PC-3 (cell line): ENCODE data around the gene DUSP28.

Experiments used
- EZH2 ChIP-seq: fragments of 300-600 bp; sonication (generic); IDR thresholded peaks from one replicate; pipeline ENCODE4 v1.6.1; 2017; ENCODE audit warnings: antibody characterized with exemption, mild to moderate bottlenecking, low read length; ENCODE audit not compliant: unreplicated experiment
- EZH2phosphoT487 ChIP-seq: fragments of 300-600 bp; sonication (generic); IDR thresholded peaks from 2 replicates; pipeline ENCODE4 v1.6.1; 2018; ENCODE audit warnings: mild to moderate bottlenecking, antibody characterized with exemption, low read length, borderline replicate concordance
- TF ChIP-seq, protein P1 (sequence below): fragments of 300-600 bp; sonication (generic); conservative IDR thresholded peaks from 2 replicates; pipeline ENCODE4 v1.5.1; 2017; ENCODE audit warnings: antibody characterized with exemption, low read depth, mild to moderate bottlenecking, low read length

DNA sequence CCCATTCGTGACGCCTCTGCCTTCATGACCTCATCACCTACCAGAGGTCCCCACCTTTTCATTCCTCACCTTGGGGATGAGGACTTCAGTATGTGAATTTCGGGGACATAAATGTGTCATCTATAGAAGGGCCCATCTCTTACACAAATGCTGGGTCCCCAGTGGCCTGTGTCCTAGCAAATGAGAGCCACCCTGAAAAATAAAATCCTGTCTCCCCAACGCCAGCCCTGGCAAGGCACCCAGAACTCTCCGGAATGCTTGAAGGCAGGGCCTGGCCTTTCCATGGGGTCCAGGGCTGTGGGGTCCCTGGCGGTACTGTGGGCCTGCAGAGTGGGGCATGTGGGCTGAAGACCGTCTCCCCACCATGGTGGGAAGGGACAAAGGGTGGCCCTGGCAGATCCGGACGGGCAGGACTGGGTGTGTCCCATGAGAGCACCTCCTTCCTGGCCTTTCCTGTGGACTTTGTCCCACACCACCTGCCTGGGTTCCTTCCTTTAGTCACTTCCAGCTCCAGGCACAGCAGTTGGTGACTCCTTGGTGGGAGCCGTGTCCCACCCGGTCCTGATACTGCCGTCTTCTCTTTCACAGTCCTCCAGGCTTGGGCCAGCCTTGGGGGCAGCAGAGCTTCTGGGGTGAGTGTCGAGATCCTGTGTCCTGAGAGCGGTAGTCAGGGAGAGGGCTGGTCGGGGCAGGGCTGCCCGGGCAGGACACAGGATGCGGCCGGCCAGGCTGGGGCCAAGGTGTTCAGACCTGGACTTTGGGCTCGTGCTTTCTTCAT lies 45.0 kb downstream of the DUSP28 start:
- TF ChIP-seq, protein P1, sequence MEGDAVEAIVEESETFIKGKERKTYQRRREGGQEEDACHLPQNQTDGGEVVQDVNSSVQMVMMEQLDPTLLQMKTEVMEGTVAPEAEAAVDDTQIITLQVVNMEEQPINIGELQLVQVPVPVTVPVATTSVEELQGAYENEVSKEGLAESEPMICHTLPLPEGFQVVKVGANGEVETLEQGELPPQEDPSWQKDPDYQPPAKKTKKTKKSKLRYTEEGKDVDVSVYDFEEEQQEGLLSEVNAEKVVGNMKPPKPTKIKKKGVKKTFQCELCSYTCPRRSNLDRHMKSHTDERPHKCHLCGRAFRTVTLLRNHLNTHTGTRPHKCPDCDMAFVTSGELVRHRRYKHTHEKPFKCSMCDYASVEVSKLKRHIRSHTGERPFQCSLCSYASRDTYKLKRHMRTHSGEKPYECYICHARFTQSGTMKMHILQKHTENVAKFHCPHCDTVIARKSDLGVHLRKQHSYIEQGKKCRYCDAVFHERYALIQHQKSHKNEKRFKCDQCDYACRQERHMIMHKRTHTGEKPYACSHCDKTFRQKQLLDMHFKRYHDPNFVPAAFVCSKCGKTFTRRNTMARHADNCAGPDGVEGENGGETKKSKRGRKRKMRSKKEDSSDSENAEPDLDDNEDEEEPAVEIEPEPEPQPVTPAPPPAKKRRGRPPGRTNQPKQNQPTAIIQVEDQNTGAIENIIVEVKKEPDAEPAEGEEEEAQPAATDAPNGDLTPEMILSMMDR, result no peak
- TF ChIP-seq EZH2, result no peak
- no peak for TF ChIP-seq EZH2phosphoT487
